Pancreas (tissue), 10 donors: ENCODE data around the gene CYYR1. TPM values are rescaled to one million over a fixed set of nuclear protein-coding genes. Genes with fewer than 3 reads are reported as not detected.

ENCODE experiments used
- ATAC-seq, 4 donors: fragments of 200-7000 bp; cut with Tn5 transposase; one replicate each; pipeline versions ENCODE4 v1.8.0 to v1.9.1; 2020; ENCODE audit warnings: mild to moderate bottlenecking in 4 of 4, moderate library complexity in 4 of 4
- DNase-seq, 6 donors: peaks; one replicate each; pipeline ENCODE4 v3.0.0-alpha.2; 2020
- FAIRE-seq: peaks from 2 replicates; lab custom pipeline; 2012; peaks lifted over from hg19 to GRCh38; lab: Jason Lieb, UNC
- H3K27ac ChIP-seq, 4 donors: fragments of 200-600 bp; sonication (generic); 1 replicate in 3 of 4; 2 replicates in 1 of 4; pipeline versions ENCODE4 v1.5.0 to v1.8.0; 2020
- H3K27me3 ChIP-seq, 4 donors: fragments of 200-600 bp; one replicate each; pipeline ENCODE4 v1.8.0; 2021
- H3K36me3 ChIP-seq, 3 donors: fragments of 200-600 bp; sonication (generic) in 1 of 3; one replicate each; pipeline versions ENCODE4 v1.5.0 to v1.8.0; 2020 to 2021
- H3K4me1 ChIP-seq, 3 donors: fragments of 200-600 bp; one replicate each; pipeline ENCODE4 v1.8.0; 2021
- H3K4me3 ChIP-seq, 4 donors: fragments of 200-600 bp; sonication (generic) in 2 of 4; one replicate each; pipeline versions ENCODE4 v1.5.0 to v1.8.0; 2020 to 2021
- H3K9me3 ChIP-seq, 4 donors: fragments of 200-600 bp; one replicate each; pipeline ENCODE4 v1.8.0; 2021
- WGBS, 2 donors: extraction: QIAGEN DNeasy Blood & Tissue Kit; methylation state at CpG; one replicate each; pipeline ENCODE4 v1.1.7; 2013; 5-methylcytosine and 5-hydroxymethylcytosine counted together
- intact Hi-C, 3 donors: fragments of 100-400 bp; cut with DNase I; formaldehyde crosslinking; loops; one replicate each; pipeline versions ENCODE4 v1.11.1 to v1.14.2; 2022
- polyA plus RNA-seq, 2 donors: library from polyadenylated mRNA; stranded (reverse); fragments of 200-250 nt; gene quantifications; one replicate each; pipeline ENCODE4 v1.2.3, GENCODE V29; 2013
- total RNA-seq, 6 donors: library from RNA; stranded (reverse); fragmentation: NEBNext Ultra II Directional in 4 of 6; extraction: Animal tissue kit (Norgen Biotek cat#: 25700) in 4 of 6; gene quantifications; one replicate each; pipeline versions ENCODE4 v1.2.1 to v1.2.4, GENCODE V29; 2021 to 2023
- TF ChIP-seq, protein P1 (sequence below), 4 donors: fragments of 200-600 bp; sonication (generic) in 3 of 4; IDR thresholded peaks; one replicate each; pipeline versions ENCODE4 v1.5.0 to v1.8.0; 2021; ENCODE audit warnings: antibody characterized with exemption in 4 of 4
- donor health status: healthy with polysubstance abuse.
- donor health status: DM: no; HTN: no; CAD: no; lungs with moderate emphysema.
- donor health status: DM: no; HTN: no; CAD: no.
- donor health status: control.
- donor health status: control.
- donor health status: Bipolar disorder and iron deficiency.
- donor health status: DM: yes; HTN: yes; CAD: no.
- donor health status: DM: no; HTN: no; CAD: no.
- donor health status: DM: no; HTN: no; CAD: no.
- donor health status: DM: yes; HTN: yes; CAD: no.

Gene CYYR1
- total and polyA plus RNA-seq, 8 donors, result 2.2 to 8.1 (median 4.0) TPM

DNA sequence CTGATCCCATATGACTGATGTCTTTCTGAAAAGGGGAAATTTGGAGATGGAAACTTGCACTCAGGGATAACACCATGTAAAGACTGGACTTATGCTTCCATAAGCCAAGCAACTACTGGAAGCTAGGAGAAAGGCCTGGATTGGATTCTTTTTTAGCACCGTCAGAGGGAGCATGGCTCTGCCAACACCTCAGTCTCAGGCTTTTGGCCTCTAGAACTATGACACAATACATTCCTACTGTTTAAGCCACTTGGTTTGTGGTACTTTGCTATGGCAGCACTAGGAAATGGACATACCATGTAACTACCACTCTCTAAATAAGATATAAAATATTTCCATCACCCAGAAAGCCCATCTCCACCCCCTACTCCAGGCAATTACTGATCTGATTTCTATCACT, 139.7 kb downstream of the CYYR1 start:
- Histone ChIP-seq H3K4me3 (no peak overlapping the region), H3K9me3 (no peaks in the 10 kb centered on the region), H3K27ac (no peak overlapping the region), H3K27me3 (no peaks in the 10 kb centered on the region), H3K36me3 (no peaks in the 10 kb centered on the region), H3K4me1 (no peaks in the 10 kb centered on the region)
- TF ChIP-seq, protein P1, sequence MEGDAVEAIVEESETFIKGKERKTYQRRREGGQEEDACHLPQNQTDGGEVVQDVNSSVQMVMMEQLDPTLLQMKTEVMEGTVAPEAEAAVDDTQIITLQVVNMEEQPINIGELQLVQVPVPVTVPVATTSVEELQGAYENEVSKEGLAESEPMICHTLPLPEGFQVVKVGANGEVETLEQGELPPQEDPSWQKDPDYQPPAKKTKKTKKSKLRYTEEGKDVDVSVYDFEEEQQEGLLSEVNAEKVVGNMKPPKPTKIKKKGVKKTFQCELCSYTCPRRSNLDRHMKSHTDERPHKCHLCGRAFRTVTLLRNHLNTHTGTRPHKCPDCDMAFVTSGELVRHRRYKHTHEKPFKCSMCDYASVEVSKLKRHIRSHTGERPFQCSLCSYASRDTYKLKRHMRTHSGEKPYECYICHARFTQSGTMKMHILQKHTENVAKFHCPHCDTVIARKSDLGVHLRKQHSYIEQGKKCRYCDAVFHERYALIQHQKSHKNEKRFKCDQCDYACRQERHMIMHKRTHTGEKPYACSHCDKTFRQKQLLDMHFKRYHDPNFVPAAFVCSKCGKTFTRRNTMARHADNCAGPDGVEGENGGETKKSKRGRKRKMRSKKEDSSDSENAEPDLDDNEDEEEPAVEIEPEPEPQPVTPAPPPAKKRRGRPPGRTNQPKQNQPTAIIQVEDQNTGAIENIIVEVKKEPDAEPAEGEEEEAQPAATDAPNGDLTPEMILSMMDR (IDR thresholded peaks at IDR 0.05), result no peak
- DNase-seq, result no peak
- no peak for FAIRE-seq
- no peak for ATAC-seq
- intact Hi-C loops, result no loop called here
- 94 to 100% methylated on average over 1 of the region's 1 CpG for WGBS, 2 donors

DNA sequence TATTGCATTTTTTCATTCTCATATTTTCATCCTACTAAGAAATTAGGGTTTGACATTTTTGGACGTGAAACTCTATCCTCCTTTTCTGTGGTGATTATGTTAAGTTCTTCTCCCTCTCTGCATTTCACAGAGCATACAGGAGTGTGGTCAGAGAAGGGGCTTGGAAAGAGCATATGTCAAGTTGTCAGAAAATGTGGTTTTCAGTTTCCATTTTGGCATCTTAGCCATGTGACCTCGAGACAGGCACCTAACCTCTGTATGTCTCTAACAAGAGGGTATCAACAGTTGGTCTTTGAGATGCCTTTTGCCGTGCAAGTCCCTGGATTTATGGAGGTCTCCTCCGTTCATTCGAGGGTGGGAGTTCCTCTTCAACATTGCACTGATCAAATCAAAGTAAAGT, 140.7 kb downstream of the CYYR1 start:
- Histone ChIP-seq H3K27ac (no peak overlapping the region), H3K36me3 (no peaks in the 10 kb centered on the region), H3K4me3 (no peak overlapping the region), H3K27me3 (no peaks in the 10 kb centered on the region), H3K4me1 (no peaks in the 10 kb centered on the region), H3K9me3 (no peaks in the 10 kb centered on the region)
- intact Hi-C loops, result no loop called here
- FAIRE-seq (no peak), DNase-seq (no peak), ATAC-seq (no peak)
- whole genome bisulfite sequencing, 2 donors, result 57 to 69% methylated on average over 5 of the region's 5 CpGs
- TF ChIP-seq, protein P1 (IDR thresholded peaks at IDR 0.05), result no peak

DNA sequence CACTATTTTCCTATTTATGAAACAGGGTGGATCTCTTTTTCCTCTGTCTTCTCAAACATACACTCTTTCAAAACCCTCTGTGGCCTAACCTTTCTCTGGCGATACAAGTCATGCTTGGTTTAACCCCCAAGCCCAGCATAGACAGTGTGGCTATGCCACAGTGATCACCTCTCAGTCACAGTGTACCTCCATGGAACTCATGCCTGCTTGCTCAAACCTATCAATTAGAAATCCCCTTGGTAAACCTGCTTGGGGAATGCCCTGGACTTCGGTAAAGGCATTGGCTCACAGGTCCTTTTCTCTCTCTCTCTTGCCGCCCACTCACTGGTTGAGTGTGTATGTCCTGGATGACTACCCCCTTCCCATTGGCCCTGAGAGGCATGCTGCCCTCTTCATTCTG, 147.5 kb downstream of the CYYR1 start:
- ATAC-seq, result no peak

DNA sequence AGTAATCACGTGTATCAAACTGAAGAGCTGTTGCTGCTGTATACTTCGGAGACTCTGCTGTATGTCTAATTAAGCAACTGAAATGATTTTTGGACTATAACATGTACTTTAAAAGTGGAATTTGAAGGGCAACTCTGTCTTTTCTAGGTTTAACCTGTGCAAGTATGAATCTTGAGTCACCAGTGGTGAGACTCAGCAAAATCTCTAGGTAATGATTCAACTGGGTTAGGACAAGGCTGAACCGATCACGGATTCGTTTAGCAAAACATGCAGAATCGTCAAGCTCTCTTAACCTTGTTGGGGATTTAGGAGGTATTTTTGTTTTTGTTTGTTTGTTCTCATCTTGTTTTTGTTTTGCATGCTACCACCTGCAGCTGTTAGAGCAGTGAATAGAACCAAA, 149.6 kb downstream of the CYYR1 start:
- 63 to 66% methylated on average over 6 of the region's 6 CpGs for WGBS, 2 donors
- H3K27me3 ChIP-seq, result no peaks in the 10 kb centered on the region
- DNase-seq (no peak), FAIRE-seq (no peak), ATAC-seq (no peak)
- H3K9me3 ChIP-seq, result no peaks in the 10 kb centered on the region
- TF ChIP-seq, protein P1 (IDR thresholded peaks at IDR 0.05), result no peak
- H3K4me3 ChIP-seq, result no peak overlapping the region
- no peaks in the 10 kb centered on the region for H3K4me1 ChIP-seq
- H3K27ac ChIP-seq, result no peak overlapping the region
- H3K36me3 ChIP-seq, result no peaks in the 10 kb centered on the region
- intact Hi-C loops, result no loop called here

More for the DNA sequence above, 147.5 kb downstream of the CYYR1 start:
- Histone ChIP-seq H3K27ac (no peak overlapping the region), H3K9me3 (no peaks in the 10 kb centered on the region), H3K27me3 (no peaks in the 10 kb centered on the region), H3K36me3 (no peaks in the 10 kb centered on the region), H3K4me1 (no peaks in the 10 kb centered on the region), H3K4me3 (no peak overlapping the region)
- TF ChIP-seq, protein P1 (IDR thresholded peaks at IDR 0.05), result no peak
- intact Hi-C loops, result no loop called here
- no peak for DNase-seq
- FAIRE-seq, result no peak
- WGBS, 2 donors, result 88 to 91% methylated on average over 3 of the region's 3 CpGs

DNA sequence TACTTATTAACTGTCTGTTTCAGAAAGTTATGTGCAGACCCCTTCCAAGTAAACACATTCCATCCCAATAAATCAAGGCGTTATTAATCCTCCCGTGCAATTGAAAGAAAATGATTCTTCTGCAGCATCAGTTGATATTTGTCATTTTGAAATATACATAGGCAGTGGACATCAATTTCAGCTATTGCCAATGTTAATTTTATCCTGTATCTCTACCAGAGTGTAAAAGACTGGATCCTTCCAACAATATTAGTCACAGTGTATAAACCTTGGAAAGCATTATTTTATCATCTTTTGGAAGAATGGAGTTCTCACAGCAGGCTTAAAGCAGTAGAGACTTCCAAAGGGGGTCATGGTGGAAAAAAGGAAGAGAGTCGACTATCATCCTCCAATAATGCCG, 150.4 kb downstream of the CYYR1 start:
- H3K27ac ChIP-seq, result no peak overlapping the region
- 39 to 60% methylated on average over 4 of the region's 4 CpGs for WGBS, 2 donors
- ATAC-seq (no peak), FAIRE-seq (no peak), DNase-seq (no peak)
- no peak overlapping the region for H3K4me3 ChIP-seq
- TF ChIP-seq, protein P1 (IDR thresholded peaks at IDR 0.05), result no peak
- H3K36me3 ChIP-seq, result no peaks in the 10 kb centered on the region
- H3K4me1 ChIP-seq, result no peaks in the 10 kb centered on the region
- intact Hi-C loops, result no loop called here
- H3K9me3 ChIP-seq, result no peaks in the 10 kb centered on the region
- no peaks in the 10 kb centered on the region for H3K27me3 ChIP-seq
